Measurements from ENCODE around the gene FBXO47. TPM values are rescaled to one million over a fixed set of nuclear protein-coding genes. Genes with fewer than 3 reads are reported as not detected.
A peak's percentile ranks its signal among the peaks of the same experiment; 100 is the strongest.
"Not testable (repeated sequence)": the region's sequence is repeated elsewhere in the genome, so short reads cannot be mapped to it uniquely, and the experiment has no call there.

Gene FBXO47
- total RNA-seq, 1 donor from 2014 or later = not detected

- DNase-seq (ENCODE audit: low read depth) = no peak
Observed at GRCh38 chr17:38980490-38981217, 13.5 kb upstream of the FBXO47 start.

DNA sequence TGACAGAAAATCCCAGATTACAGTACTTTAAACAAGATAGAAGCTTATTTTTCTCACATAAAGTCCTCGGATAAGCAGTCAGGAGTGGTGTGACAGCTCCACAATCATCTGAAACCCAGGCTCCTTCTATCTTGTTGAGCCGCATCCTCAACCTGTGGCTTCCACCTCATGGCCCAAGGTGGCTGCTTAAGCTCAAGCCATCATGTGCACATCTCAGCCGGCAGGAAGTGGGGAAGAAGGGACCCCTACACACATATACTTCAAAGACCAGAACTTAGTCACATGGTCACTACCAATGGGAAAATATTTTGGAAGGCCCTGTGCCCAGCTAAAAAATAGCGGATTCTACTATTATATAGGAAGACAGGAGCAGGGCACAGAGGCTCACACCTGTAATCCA is 11.0 kb upstream of the FBXO47 start:
- no peak for DNase-seq (ENCODE audit: low read depth)

DNA sequence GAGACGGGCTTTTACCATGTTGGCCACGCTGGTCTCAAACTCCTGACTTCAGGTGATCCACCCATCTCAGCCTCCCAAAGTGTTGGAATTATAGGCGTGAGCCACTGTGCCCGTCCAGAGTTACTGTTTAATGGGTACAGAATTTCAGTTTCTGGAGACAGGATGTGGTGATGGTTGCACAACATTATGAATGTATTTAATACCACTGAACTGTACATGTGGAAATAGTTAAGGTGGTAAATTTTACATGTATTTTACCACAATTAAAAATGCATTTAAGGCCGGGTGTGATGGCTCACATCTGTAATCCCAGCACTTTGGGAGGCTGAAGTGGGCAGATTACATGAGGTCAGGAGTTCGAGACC is 9.0 kb upstream of the FBXO47 start:
- DNase-seq (ENCODE audit: low read depth) = peak; percentile 18

DNA sequence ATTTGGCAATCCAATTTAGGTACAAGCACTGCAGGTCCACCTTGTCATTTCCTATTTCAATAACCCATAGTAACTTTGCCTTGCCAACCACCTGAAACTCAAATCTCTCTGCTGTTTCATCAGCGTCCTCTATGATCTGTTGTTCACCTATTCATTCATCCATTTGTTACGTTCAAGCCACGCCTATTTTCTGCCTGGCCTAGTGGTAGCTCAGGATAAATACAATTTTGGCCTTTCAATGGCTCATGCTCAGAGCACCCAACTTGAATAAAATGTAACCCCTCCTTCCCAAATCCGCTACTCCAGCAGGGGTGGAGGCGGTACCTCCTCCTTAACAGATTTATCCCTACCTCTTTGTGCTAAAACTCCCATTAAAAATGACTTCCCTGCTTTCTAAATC is 3.6 kb upstream of the FBXO47 start:
- peak; percentile 16 for DNase-seq (ENCODE audit: low read depth)

- peak; percentile 87 for DNase-seq (ENCODE audit: low read depth)
Observed at GRCh38 chr17:38970128-38970527, 2.9 kb upstream of the FBXO47 start.

GRCh38 chr17:38969281-38969680 is 2.1 kb upstream of the FBXO47 start:
- no peak for DNase-seq (ENCODE audit: low read depth)

GRCh38 chr17:38961413-38961812 is 5.8 kb downstream of the FBXO47 start:
- DNase-seq (ENCODE audit: low read depth) = no peak

GRCh38 chr17:38960402-38960801 is 6.8 kb downstream of the FBXO47 start:
- no peak for DNase-seq (ENCODE audit: low read depth)

GRCh38 chr17:38959508-38959907 is 7.7 kb downstream of the FBXO47 start:
- no peak for DNase-seq (ENCODE audit: low read depth)

- no peak for DNase-seq (ENCODE audit: low read depth)
Observed at GRCh38 chr17:38958756-38959155, 8.4 kb downstream of the FBXO47 start.

- no peak for DNase-seq (ENCODE audit: low read depth)
Observed at GRCh38 chr17:38958326-38958725, 8.9 kb downstream of the FBXO47 start.

DNA sequence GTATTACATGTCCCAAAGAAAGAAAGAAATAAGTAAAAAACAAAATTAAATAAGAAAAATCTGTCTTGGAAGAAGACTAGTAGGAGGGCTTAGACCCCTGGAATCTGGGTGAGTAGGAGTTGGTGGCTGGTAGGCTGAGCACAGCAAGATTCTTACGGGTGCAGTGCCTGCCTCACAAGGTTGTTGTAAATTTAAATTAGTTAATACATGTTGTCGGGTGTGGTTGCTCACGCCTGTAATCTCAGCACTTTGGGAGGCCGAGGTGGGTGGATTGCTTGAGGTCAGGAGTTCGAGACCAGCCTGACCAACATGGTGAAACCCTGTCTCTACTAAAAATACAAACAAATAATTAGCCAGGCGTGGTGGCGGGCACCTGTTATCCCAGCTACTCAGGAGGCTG is 13.4 kb downstream of the FBXO47 start:
- DNase-seq (ENCODE audit: low read depth) = not testable (repeated sequence)

GRCh38 chr17:38947189-38947588 is 20.0 kb downstream of the FBXO47 start:
- no peak for DNase-seq (ENCODE audit: low read depth)

GRCh38 chr17:38943607-38944006 is 23.6 kb downstream of the FBXO47 start:
- peak; percentile 11 for DNase-seq (ENCODE audit: low read depth)

DNA sequence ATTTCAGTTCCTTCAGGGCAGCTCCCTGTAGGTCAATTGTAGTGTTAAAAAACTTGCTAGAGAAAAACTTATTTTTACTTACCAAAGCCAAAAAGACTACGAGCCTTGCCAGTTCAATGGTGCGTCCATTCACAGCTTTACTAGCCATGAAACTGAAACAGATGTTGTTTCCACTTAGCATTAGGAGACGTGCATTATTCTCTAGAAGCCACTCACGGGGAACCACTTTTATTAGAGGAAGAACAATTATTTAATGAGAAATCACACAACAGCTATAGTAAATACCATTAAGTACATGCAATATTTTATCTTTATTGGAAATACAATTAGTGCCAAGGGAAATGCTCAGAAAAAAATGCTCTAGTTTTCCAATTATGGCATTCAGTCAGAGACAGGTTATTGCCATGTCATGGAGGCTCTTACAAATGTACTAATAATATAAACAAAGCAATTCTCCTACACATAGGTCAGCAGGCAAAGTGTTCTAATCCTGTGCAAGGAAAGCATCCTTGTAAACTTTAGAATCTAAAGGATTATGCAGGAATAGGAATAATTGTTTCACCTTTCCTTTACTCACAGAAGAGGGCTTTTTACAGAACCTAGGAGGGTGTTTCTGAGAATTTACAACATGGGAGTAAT is 24.4 kb downstream of the FBXO47 start:
- no peak for DNase-seq (ENCODE audit: low read depth)

GRCh38 chr17:38940404-38940803 is 26.8 kb downstream of the FBXO47 start:
- no peak for DNase-seq (ENCODE audit: low read depth)

DNA sequence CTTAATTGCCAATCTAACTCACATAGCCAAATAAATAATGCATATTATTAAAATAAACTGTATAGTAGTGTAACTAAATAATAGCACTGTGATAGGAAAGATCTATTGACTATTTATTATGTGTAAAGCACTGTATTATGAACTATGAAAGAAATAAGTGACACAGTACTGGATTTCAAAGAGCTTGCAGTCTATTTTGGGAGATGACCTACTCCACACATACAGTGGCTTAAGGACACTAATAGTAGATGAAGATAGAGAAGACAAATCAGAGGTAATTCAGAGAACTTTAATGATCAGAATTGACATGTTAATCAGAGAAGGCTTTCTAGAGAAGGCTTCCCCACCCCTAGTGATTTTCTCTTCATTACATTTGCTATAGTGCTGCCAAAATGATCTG is 27.2 kb downstream of the FBXO47 start:
- no peak for DNase-seq (ENCODE audit: low read depth)

GRCh38 chr17:38933962-38934361 is 33.2 kb downstream of the FBXO47 start:
- DNase-seq (ENCODE audit: low read depth) = not testable (repeated sequence)

DNA sequence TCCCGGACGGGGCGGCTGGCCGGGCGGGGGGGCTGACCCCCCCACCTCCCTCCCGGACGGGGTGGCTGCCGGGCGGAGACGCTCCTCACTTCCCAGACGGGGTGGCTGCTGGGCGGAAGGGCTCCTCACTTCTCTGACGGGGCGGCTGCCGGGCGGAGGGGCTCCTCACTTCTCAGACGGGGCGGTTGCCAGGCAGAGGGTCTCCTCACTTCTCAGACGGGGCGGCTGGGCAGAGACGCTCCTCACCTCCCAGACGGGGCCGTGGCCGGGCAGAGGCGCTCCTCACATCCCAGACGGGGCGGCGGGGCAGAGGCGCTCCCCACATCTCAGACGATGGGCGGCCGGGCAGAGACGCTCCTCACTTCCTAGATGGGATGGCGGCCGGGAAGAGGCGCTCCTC is 36.4 kb downstream of the FBXO47 start:
- DNase-seq (ENCODE audit: low read depth) = not testable (repeated sequence)

DNA sequence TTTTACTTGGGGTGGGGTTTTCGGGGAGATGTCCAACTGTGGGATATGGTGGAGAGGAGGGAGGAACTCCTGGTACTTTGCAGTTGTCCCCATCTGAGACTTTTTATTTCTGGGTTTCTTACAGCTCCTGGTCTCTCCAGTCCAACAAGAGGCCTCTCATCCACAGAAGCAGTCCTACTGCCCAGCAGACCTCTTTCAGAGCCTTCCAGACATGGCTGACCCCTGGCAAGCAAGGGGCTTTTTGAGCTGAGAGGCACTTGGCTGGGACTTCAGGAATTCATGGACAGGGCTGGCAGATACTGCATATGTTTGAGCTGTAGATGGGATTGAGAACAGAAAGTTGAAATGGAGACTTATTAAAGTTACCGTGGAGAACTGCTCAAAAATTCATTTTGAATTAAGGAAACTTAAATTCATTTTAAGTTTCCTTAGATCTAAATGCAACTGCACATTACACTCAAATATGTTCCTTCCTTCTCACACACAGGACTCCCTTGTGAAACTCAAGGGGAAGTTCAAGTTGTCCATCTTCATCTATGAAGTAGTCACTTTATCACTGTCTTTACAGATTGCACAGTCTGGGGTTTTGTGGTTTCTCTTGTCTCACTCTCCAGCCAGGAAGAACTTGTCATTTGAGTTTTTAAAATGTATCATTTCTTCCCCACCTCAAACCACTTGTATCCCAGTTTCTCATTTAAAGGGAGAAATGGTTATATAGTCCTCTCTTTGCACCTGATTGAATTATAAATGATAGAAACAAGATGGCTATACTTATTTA is 40.7 kb downstream of the FBXO47 start:
- DNase-seq (ENCODE audit: low read depth) = peak; percentile 20

GRCh38 chr17:38925263-38925995 is 41.8 kb downstream of the FBXO47 start, which contains the start of gene LASP1NB:
TSS of gene LASP1NB (plus strand) at chr17:38925614.
- DNase-seq (ENCODE audit: low read depth) = no peak

Measured in renal cortical epithelial cell (primary cell).